GM18861 (cell line): ENCODE measurements around the gene GTPBP3.

Experiments
- ATAC-seq: cut with Tn5 transposase; IDR thresholded peaks from one replicate; pipeline ENCODE4 v1.9.1; 2021; ENCODE audit not compliant: unreplicated experiment

The GTPBP3 gene

GRCh38 chr19:17380426-17381138, 43.2 kb downstream of the GTPBP3 start:
- ATAC-seq = no peak

GRCh38 chr19:17385878-17386611, 48.7 kb downstream of the GTPBP3 start:
- no peak for ATAC-seq

GRCh38 chr19:17389288-17389687, 51.9 kb downstream of the GTPBP3 start:
- no peak for ATAC-seq

- no peak for ATAC-seq
Observed at GRCh38 chr19:17389957-17390664, 52.8 kb downstream of the GTPBP3 start.

- peak; percentile 74 for ATAC-seq
Observed at GRCh38 chr19:17390665-17391370, 53.5 kb downstream of the GTPBP3 start.

- no peak for ATAC-seq
Observed at GRCh38 chr19:17391371-17392151, 54.2 kb downstream of the GTPBP3 start.
